Hematopoietic multipotent progenitor cell (in vitro differentiated cells): ENCODE measurements around the gene KRT13. TPM values are rescaled to one million over a fixed set of nuclear protein-coding genes. Genes with fewer than 3 reads are reported as not detected.
A peak's percentile ranks its signal among the peaks of the same experiment; 100 is the strongest.

Experiments used
- DNase-seq, 3 donors: peaks; one replicate each; pipeline ENCODE4 v3.0.0-alpha.2; 2011 to 2015; ENCODE audit warnings: low read depth in 2 of 3, low spot score in 2 of 3
- total RNA-seq: library from RNA; depleted of rRNA; stranded (reverse); fragments of >200 nt; gene quantifications from one replicate; pipeline ENCODE4 v1.2.3, GENCODE V29; 2012

KRT13 gene
- total RNA-seq, 1 donor: not detected

DNA sequence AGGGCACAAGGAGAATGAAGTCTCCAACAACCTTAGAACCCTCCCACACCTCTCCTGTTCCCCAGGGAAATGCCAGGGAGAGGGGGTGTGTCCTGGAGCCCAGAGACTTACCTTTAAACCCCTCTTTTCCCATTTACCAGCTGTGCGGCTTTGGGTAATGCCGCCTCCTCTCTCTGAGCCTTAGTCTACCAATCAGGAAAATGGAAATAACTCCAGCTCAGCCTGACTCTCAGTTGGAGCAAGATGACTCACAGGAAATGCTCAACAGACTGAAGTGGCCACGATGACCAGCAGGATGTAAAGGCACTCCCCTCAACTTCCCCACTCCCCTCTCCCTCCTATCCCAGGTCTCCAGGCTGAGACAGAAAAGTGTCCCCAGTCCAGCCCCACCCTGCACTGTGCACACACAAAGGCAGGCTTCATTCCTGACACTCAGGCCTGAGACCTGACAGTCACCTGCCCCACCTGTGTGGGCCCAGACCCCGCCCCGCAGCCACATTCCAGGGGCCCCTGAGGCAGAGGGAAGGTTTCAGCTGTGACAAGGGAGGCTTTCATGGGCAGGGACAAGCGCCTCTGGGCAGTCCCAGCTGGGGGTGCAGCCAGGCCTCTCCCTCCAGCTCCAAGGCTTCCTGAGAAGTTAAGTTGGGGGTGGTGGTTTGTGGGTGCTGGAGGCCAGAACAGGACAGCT is 16.3 kb upstream of the KRT13 start:
- no peak for DNase-seq

DNA sequence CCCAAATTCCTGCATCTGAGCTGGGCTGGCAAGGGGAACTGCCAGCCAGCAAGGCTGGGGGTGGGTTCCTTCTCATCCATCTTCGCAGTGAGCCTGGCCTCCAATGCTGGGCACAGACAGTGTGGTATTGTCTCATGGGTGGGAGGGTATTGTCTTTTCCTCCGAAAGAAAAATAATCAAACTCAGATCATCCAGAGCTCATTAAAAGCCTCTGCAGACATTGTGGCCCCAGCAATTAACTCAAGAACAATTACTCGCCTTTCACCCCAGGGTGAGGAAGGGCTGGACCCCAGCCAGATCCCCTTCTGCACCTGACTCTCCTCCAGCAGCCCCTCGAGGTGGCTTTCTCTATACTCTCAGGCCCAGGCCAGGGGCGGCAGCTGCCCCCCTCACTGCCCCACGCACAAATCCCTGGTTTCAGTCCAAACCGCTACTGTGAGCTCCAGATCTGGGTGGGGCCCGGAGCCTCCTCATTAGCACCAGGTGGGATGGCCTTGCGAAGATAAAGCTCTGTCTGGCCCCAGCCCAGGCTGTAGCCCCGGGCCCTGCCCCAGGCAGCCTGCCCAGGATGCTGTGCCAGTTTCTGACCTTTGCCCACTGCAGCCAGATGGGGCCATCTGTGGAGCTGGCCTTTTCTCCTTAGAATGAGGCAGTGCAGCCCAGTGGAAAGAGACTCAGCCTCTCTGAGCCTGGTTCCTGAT is 15.6 kb upstream of the KRT13 start:
- no peak for DNase-seq

DNA sequence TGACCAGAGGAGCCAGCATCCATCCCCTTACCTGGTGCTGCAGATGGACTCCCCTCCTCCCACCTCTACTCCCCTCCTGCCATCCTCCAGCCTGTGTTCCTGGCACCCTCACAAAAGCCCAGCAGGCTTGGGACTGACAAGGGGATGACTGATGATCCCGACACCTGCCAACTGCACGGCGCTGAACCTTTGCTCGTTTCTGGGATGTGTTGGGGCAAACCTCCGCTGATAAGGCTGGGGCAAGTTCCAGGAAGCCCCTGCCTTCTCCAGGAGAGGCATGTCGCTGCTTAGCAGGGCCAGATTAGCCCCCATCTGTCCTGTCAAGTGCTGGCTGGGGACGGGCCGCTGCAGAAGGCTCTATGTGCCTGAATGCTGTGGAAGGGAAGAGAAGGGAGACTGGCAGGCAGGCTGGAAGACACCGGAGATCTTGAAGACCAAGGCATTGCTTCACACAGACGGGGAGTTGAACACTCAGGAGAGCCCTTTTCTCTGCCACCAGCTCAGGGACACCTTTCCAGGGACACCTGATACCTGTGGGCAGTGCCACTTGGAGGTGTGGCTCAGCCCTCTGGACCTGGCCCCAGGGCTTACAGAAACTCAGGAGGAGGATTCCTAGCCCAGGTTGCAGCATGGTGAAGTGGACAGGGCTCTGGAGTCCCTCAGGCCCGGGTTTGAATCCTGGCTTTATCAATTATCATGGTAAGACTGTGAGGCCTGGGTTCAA is 14.3 kb upstream of the KRT13 start:
- DNase-seq: no peak

DNA sequence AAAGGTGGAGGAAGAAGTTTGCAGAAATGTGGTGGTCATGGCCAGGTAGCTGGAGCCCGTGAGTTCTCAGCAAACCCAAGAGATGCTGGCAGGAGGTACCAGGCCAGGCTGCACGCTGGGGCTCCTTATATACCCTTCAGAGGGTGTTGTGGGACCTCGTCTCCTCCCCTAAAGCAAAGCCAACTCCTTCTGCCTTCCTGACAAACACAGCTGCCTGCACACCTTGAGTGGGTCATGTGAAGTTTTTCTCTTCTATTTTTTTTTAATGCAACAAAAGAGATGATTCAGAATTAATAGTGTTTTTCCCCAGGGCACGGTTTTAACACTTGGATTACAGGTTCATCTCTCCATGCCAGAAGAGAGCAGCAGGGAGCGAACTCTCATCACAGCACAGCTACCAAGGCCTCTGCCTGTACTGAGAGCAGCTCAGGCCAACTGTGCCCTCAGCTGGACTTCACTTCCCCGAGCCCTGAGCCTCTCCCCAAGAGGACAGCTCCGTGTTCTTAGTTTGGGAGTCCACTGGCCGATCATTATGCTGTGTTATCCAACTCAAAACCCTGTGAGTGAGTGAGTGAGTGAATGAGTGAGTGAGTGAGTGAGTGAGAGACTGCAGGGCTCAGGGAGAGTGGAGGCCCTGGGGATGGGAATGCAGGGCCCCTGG is 13.5 kb upstream of the KRT13 start, which contains the start of gene KRT15:
Gene KRT15 (minus strand): TSS at position 102 of the 661 bp plus-strand sequence. CDS start 63 bp downstream, at position 39.
- no peak for DNase-seq

DNA sequence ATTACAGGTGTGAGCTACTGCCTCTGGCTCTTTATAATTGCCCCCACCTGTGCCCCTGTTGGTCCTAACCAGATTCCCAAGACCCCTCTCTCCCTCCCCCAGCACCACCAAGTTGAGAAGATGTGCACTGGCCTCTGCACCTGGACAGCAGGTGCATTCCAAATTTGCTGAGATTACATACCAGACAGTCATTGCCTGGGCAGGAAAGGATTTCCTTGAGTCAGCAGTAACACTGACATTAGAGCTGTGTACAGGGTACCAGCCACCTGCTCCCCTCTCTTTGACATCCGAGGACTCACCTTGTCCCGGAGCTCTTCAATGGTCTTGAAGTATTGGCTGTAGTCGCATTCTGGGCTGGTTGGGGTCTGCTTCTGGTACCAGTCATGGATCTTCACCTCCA is 12.6 kb upstream of the KRT13 start:
- no peak for DNase-seq

DNA sequence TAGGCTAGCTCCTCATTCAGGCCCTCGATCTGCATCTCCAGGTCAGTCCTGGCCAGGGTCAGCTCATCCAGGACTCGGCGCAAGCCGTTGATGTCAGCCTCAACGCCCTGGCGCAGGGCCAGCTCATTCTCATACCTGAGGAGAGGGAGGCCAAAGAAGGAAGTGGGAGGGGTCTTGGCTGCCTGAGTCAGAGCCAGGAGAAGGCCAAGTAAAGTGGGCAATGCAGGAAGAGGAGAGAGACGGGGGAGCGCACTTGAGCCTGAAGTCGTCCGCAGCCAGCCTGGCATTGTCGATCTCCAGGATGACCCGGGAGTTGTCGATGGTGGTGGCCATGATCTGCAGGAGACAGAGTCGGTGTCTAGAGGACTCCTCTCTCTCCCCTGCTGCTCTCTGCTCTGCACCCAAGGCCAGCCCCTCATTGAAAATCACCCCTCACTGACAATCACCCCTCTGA is 11.4 kb upstream of the KRT13 start:
- DNase-seq: no peak

DNA sequence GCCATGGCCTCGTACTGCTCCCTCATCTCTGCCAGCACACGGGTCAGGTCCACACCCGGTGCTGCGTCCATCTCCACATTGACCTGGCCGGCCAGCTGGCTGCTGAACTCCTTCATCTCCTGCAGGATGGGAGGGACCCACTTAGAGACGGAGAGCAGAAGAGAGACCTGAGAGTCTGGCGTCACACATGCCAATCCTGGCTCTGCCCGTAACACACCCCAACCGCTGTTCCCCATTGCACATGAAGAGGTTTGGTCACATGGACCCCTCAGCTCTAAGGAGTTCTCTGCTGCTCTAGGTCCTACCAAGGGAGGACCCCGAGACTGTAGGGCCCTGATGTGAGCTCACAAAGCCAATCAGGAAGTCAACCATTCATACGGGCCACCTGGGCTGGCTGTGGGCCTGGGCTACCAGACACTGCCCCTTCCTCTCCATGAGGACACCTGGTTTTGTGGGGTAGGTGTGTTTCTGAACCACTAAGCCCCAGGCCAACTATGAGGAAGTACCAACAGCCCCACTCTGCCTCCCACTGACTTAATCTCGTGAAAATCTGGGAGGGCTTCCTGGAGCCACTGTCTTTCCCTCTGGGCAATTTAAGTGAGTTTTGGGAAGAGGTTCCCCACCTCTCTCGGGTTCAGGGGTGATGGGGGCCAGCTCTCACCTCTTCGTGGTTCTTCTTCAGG is 10.9 kb upstream of the KRT13 start:
- DNase-seq: no peak

DNA sequence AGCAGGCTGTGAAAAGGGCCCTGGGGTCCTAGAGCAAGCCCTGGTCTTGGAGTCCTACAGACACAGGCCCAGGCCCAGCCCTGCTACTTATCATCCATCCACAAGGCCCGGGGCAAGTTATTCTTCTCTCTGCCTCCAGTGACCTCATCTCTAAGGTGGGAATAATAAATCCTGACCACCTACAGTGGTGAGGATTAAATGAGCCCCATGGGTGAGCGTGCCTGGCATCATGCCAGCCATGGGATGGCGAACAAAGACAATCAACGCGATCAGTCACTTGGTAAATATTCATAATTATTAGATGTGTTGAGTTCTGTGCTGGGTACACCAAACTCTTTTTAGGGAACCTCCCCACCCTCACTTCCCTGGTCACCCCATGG is 7.7 kb upstream of the KRT13 start:
- DNase-seq: no peak

DNA sequence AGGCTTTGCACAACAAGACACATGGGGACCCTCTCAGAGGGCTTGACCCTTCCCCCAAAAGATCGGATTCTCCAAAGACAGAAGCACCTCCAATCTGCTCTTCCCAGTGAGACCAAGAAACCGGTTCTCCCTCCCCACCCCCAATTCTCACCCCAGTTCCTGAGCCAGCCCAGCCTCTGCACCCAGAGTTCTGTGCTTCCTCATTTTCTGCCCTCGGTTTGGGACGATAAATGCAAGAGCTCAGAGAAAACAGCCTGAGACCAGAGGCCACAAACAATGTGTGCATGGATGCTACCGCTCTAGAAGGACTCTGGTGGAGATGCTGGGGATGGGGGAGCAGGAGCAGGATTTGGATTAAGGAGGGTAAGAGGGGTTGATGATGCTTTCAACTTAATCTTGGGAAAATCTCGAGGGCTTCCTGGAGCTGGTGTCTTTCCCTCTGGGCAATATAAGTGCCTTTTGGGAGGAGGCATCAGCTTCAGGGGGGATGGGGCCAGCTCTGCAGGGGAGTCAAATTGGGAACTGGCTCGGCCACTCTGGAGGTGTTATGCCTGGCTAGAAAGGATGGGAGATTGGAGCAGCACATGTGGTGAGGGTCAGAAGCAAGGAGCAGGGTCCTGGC is 7.2 kb upstream of the KRT13 start:
- DNase-seq: peak in 1 of 3 donors; percentile 56

DNA sequence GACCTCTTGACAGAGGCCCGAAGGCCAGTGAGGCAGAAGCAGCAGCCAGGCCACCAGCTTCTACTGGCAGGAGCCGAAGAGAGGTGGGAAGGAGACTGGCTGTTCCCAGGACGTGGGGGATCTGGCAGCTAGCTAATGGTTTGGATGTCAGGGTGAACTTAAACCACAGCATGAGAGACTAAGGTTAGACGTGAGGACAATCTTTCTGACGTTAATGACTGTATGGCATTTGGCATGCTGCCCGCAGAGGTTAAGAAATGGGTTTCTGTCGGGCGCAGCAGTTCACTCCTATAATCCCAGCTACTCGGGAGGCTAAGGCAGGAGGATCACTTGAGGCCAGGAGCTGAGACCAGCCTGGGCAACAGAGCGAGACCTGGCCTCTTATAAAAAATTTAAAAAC is 6.3 kb upstream of the KRT13 start:
- no peak for DNase-seq

DNA sequence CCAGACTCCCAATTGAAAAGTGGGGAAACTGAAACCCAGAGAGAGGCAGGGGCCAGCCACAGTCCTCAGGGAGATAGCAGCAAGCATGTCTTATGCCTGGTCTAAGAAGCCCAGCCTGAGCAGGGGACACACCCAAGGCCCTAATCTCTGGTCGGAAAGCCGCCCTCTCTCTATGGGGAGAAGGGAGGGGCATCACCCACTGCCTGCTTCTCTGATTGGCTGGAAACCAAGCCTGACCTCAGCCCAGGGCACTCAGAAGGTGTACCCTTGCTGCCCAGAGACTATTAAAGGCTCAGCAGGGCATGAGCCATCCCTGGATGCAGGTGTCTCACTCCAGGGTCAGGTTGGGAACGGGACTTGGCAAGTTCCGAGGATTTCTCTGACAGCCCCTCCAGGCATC is 5.7 kb upstream of the KRT13 start:
- no peak for DNase-seq

DNA sequence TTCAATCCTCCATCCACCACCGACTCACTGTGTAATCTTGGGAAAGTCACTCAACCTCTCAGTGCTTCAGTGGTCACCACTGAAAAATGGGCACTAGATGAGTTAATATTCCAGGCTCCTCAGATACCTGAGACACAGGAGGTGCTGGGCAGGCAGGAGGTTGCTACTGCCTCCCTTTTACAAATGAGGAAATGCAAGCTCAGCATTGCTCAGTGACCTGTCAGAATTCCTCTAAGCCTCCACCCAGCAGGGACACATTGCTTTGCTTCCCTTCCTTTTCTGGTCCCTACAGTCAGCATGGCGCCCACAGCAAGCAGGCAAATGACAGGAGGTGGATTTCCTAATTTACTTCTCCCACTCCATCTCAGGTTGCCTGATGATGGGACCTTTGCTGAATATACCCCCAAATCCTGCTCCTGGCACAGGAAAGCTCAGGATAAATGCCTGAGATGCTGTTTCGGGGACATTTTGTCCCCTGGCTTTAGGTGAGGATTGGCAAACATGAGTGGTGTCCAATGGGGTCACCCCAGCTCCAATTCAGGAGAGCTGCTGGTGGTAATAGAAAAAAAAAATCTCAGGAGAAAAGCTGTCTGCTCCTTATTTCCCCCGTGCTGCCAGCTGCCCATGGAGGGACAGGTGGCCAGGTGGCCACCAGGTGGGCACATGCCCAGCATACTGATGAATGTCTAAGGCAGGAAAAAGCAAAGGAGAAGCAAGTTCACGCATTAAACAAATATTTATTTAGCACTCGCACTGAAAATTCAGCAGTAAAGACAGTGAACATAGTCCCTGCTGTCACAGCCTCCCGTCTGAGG is 5.0 kb upstream of the KRT13 start:
- DNase-seq: no peak

DNA sequence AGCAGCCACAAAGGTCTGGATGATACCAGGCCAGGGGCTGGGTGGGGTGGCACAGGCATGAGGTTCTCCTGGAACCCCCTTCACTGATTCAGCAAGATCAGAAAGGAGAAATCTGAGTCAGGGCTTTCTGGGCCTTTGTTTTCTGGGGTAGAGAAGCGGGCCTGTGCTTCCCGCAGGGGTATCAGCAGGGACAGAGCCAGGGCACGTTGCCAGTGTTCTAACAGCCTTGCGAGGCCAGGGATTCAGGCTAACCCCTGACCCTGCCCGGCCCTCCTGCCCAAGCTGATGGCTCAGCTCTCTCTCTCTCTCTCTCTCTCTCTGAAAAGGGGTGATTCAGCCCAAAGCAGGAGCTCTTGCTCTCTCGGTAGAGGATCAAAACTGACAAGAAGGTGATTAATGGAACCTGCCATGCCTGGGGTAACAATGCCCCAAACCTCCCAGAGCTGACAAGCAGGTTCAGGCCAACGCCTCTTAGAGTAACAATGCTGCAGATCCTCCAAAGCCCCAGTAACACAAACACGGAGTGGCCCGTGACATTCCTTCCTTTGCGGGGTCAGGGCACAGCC is 2.0 kb upstream of the KRT13 start:
- no peak for DNase-seq

DNA sequence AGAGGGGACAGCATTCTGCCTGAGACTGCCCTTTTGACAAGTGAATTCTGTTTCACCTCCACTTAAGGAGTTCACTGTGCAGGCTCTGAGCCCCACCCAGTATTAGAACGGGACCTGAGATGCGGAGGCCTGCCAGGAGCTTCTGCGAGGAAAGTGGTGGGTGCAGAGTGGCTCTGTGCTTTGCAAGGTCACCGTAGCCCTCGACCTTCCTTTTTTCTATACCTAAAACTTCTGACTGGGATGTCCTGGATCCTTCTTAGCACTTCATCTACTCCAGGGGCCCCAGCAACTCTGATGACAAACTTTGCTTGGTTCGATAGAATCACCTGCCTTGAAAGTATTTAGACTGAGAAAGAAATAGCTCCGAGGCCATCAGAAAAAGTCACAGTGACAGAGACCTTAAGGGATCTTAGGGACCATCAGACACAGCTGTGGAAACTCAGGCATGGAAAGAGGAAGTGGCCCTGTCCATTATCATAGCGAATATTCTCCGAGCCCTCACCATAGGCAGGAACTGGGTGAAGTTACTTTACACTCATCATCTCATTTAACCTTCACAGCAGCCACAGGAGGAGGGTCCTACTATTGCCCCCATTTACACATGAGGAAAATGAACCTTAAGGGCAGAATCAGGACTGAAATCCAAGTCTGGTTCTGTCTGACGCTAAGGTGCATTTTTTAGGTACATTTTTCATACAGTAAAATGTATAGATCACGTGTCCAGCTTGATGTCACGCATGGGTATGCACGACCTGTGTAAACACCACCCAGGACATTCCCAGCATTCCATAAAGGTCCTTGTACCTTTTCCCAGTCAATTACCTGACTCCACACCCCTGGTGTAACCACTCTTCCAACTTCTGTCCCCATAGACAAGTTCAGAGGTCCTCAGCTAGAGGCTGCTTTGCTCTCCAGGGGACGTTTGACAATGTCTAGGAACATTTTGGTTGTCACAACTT is 676 bp upstream of the KRT13 start:
- DNase-seq: no peak

DNA sequence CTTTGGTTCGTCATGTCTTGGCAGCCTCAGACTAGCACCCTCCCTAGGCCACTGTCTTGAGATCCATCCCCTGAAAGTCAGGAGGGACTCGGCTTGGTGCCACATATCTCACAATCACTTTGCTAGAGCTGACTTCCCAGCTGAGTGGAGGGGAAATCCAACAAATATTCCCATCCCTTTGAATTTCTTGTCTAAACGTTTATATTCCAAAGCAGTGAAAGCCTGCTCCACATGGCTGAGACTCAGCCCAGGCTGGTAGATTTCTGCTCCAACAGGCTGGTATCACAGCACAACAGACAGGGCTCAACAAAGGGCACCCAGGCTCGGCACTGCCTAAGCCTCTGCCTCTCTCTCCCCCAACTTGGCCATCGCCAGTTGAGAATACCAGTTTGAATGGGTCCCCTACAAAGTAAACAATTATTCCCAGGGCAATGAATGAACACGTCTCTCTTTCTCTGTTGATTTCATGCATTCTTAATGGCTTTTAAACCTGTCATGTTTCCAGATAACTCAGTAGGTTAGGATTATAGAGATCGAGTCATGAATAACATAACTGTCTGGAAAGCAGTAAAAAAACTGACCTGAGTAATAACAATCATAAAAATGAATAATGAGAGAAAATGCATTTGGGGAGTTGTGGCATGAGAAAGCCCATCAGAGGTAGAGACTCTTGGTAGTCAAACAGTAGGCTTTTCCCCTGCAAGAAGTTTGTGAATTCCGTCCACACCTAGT is 1.0 kb downstream of the KRT13 start:
- DNase-seq: no peak

DNA sequence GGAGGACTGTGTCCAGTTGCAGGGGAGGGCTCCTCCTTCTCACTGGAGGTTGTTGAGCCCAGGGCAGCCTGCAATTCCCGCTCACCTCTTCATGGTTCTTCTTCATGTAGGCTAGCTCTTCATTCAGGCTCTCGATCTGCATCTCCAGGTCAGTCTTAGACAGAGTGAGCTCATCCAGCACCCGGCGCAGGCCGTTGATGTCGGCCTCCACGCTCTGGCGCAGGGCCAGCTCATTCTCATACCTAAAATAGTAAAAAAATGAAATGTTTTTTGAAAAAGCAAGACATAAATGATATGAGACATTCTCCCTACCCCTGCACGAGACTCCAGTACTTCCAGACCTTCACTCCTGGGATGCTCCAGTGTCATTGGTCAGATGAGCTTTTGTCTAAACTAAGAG is 2.2 kb downstream of the KRT13 start:
- DNase-seq: no peak
